Activated CD8-positive, alpha-beta T cell treated with anti-CD3 and anti-CD28 coated beads, Interleukin-2, amount 10 ng/mL, durations not matched to agents 7 days and 5 days (primary cell): ENCODE measurements around the gene CARMIL3. TPM values are rescaled to one million over a fixed set of nuclear protein-coding genes. Genes with fewer than 3 reads are reported as not detected.

ENCODE experiments used
- ATAC-seq: fragments of 150-1000 bp; cut with Tn5 transposase; one replicate; pipeline ENCODE4 v1.10.0; 2021; ENCODE audit warnings: moderate library complexity
- CTCF ChIA-PET: fragments of 350-600 bp; sonication (Branson Sonifier 250); formaldehyde crosslinking; loops from one replicate; lab custom pipeline; 2021; ENCODE audit warnings: antibody characterized with exemption; lab: Charles Lee
- POLR2A ChIA-PET: fragments of 350-600 bp; sonication (Branson Sonifier 250); formaldehyde crosslinking; loops from one replicate; lab custom pipeline; 2021; ENCODE audit warnings: antibody characterized with exemption; lab: Charles Lee
- DNase-seq: peaks from one replicate; pipeline ENCODE4 v3.0.0-alpha.2; 2020
- H3K27ac Mint-ChIP-seq: one replicate; pipeline ENCODE4 v1.8.0; 2021; ENCODE audit warnings: mild to moderate bottlenecking, mixed read lengths
- H3K27me3 Mint-ChIP-seq: one replicate; pipeline ENCODE4 v1.8.0; 2021; ENCODE audit warnings: low read depth, mixed read lengths
- H3K36me3 Mint-ChIP-seq: one replicate; pipeline ENCODE4 v1.8.0; 2021; ENCODE audit warnings: low read depth, mixed read lengths
- H3K4me1 Mint-ChIP-seq: one replicate; pipeline ENCODE4 v1.8.0; 2021; ENCODE audit warnings: low read depth, mixed read lengths
- H3K4me3 Mint-ChIP-seq: one replicate; pipeline ENCODE4 v1.8.0; 2021; ENCODE audit warnings: mild to moderate bottlenecking, mixed read lengths
- H3K9me3 Mint-ChIP-seq: one replicate; pipeline ENCODE4 v1.8.0; 2022; ENCODE audit warnings: mixed read lengths; ENCODE audit not compliant: insufficient read depth
- total RNA-seq, 2 experiments: library from RNA; stranded (reverse); gene quantifications; one replicate each; pipeline ENCODE4 v1.2.3, GENCODE V29; 2021

The CARMIL3 gene
- total RNA-seq, 2 experiments from 2014 or later: 0.86 to 0.95 TPM

DNA sequence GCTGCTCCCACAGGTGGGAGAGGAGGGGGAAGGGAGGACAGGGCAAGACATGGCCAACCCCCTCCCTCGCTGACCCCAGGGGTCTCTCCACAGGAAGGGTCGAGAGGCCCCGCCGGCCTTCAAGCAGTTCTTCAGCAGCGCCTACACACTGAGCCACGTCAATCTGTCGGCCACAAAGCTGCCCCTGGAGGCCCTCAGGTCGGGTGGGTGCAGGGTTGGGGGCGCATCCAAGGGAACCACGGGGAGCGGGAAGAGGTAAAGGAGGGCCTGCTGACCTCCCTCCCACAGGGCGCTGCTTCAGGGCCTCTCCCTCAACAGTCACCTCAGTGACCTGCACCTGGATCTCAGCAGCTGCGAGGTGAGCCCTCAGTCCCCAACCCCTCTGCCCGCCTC, 6.1 kb downstream of the CARMIL3 start:
- Mint-ChIP-seq H3K9me3 (no peaks in the 10 kb centered on the region), H3K4me3 (no peak overlapping the region), H3K27me3 (peaks cover 10% of the 10 kb centered on the region), H3K27ac (peak overlapping the region; percentile 72), H3K36me3 (no peaks in the 10 kb centered on the region), H3K4me1 (peaks cover 15% of the 10 kb centered on the region)
- ChIA-PET POLR2A (interaction anchor here (0.5 to 3.5 kb wide), 13 partner anchors 17 to 185 kb away, joined by 3 to 30 read pairs (median 5); partner anchors contain the start of genes CHMP4A, DCAF11, IRF9 and NRL), CTCF (interaction anchor here (0.6 to 4.8 kb wide), 37 partner anchors 9 to 373 kb away, joined by 3 to 213 read pairs (median 5); partner anchors contain the start of genes CIDEB, CPNE6, DCAF11 and DHRS4L2)
- DNase-seq (no peak), ATAC-seq (peak; percentile 21)

DNA sequence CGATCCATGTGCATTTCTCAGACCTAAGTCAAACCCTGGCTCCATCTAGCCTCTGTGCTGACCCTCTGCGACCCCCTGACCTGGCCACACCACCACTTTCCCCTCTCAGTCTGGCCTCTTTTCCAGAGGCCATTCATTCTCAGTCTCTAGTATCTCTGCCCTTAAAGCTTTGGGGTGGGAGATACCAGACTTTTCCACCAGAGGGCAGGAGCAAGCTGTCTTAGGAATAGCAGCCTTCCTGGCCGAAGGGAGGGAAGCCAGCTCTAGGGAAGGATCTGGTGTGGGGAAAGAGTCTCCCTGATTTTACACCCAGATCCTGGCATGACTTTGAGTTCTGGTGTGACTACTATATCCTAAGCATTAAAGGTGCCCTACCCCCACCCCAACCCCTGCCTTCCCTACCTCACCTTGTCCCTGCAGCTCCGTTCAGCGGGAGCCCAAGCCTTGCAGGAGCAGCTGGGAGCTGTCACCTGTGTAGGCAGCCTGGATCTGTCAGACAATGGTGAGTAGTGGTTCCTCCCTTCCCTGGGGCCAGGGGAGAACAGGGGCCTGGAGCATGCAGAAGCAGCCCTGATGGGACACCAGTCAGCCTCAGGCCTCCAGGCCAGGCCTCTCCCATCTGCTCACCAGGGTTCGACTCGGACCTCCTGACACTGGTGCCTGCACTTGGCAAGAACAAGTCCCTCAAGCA, 6.6 kb downstream of the CARMIL3 start:
- CTCF ChIA-PET: interaction anchor here (0.6 to 4.8 kb wide), 37 partner anchors 8 to 373 kb away, joined by 3 to 213 read pairs (median 5); partner anchors contain the start of genes CIDEB, CPNE6, DCAF11 and DHRS4L2
- ATAC-seq (peak; percentile 75), DNase-seq (peak; percentile 81)
- Mint-ChIP-seq H3K36me3 (no peaks in the 10 kb centered on the region), H3K27ac (peak overlapping the region; percentile 72), H3K27me3 (peaks cover 5% of the 10 kb centered on the region), H3K4me1 (peaks cover 10% of the 10 kb centered on the region), H3K9me3 (no peaks in the 10 kb centered on the region), H3K4me3 (no peak overlapping the region)
- POLR2A ChIA-PET: interaction anchor here (0.7 to 3.5 kb wide), 12 partner anchors 16 to 185 kb away, joined by 3 to 30 read pairs (median 4); partner anchors contain the start of genes CHMP4A, IRF9, PCK2 and PSME1

DNA sequence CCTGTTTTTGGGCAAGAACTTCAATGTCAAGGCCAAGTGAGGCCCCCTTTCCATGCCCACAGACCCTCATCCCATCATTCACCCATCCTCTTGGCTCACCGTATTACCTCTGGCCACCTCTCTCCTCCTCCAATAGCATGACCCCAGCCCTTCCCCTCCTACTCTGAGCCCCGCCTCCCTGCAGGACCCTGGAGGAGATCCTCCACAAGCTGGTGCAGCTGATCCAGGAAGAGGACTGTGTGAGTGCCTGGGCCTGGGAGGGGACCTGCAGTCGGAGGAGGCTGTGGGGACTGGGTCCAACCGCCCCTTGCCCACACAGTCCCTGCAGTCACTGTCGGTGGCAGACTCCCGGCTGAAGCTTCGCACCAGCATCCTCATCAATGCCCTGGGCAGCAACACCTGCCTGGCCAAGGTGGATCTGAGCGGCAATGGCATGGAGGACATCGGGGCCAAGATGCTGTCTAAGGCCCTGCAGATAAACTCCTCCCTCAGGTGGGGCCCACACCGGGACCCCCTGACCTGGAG, 7.2 kb downstream of the CARMIL3 start:
- Mint-ChIP-seq H3K27ac (no peak overlapping the region), H3K4me1 (peaks cover 5% of the 10 kb centered on the region), H3K9me3 (no peaks in the 10 kb centered on the region), H3K36me3 (no peaks in the 10 kb centered on the region), H3K27me3 (peaks cover 2% of the 10 kb centered on the region), H3K4me3 (no peak overlapping the region)
- DNase-seq (no peak), ATAC-seq (no peak)
- ChIA-PET CTCF (interaction anchor here (0.9 to 4.8 kb wide), 30 partner anchors 8 to 372 kb away, joined by 3 to 213 read pairs (median 6); partner anchors contain the start of genes CIDEB, CPNE6, DCAF11 and IRF9), POLR2A (interaction anchor here (0.8 to 3.5 kb wide), 8 partner anchors 16 to 184 kb away, joined by 3 to 30 read pairs (median 5); partner anchors contain the start of genes CHMP4A, IRF9 and PCK2)

DNA sequence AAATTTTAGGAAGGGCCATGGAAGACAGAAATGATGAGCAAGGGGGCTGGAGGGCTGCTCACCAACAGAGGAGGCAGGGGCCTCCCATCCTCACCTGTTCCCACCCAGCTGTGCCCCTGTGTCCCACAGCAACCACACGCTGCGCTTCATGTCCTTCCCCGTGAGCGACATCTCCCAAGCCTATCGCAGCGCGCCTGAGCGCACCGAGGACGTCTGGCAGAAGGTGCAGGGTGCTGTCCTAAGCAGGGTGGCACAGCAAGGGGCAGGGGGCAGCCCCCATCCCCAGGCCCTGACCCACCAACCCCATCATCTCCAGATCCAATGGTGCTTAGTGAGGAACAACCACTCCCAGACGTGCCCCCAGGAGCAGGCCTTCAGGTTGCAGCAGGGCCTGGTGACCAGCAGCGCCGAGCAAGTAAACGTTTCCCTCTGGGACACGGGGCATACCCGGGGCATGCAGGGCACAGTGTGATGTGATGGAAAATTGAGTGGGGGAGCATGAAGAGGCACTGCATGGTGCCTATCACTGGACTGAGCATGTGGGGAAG, 8.1 kb downstream of the CARMIL3 start:
- POLR2A ChIA-PET: interaction anchor here (0.8 kb wide), 1 partner anchor 15 kb away, joined by 3 read pairs; no protein-coding TSS in a partner anchor
- no peaks in the 10 kb centered on the region for H3K36me3 Mint-ChIP-seq
- H3K9me3 Mint-ChIP-seq: no peaks in the 10 kb centered on the region
- H3K27me3 Mint-ChIP-seq: peaks cover 2% of the 10 kb centered on the region
- peaks cover 5% of the 10 kb centered on the region for H3K4me1 Mint-ChIP-seq
- H3K27ac Mint-ChIP-seq: no peak overlapping the region
- CTCF ChIA-PET: interaction anchor here (2.8 to 4.5 kb wide), 4 partner anchors 26 to 48 kb away, joined by 18 to 213 read pairs (median 30); partner anchors contain the start of gene PCK2
- H3K4me3 Mint-ChIP-seq: no peak overlapping the region
- DNase-seq (no peak), ATAC-seq (no peak)

DNA sequence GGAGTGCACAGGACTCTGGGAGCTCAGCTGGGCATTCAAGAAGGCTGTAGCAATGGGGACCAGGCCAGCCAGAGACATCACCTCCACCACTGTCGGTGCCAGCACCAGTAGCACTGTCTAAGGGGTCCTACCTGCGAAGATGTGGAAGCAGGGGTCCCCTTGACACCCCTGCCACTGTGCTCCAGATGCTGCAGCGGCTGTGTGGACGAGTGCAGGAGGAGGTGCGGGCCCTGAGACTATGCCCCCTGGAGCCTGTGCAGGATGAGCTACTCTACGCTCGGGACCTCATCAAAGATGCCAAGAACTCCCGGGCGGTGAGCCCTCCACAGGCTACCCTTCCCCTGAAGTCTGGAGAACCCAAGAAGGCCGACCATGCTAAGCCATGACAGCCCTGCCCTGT, 8.6 kb downstream of the CARMIL3 start:
- no peaks in the 10 kb centered on the region for H3K36me3 Mint-ChIP-seq
- H3K27ac Mint-ChIP-seq: no peak overlapping the region
- peaks cover 2% of the 10 kb centered on the region for H3K27me3 Mint-ChIP-seq
- ATAC-seq (no peak), DNase-seq (no peak)
- peaks cover 5% of the 10 kb centered on the region for H3K4me1 Mint-ChIP-seq
- H3K4me3 Mint-ChIP-seq: no peak overlapping the region
- CTCF ChIA-PET: interaction anchor here (0.9 to 3.4 kb wide), 5 partner anchors 21 to 101 kb away, joined by 4 to 38 read pairs (median 6); partner anchors contain the start of gene IRF9
- POLR2A ChIA-PET: interaction anchor here (1.9 kb wide), 1 partner anchor 54 kb away, joined by 6 read pairs; the partner anchor contains the start of genes DCAF11 and NRL
- no peaks in the 10 kb centered on the region for H3K9me3 Mint-ChIP-seq

DNA sequence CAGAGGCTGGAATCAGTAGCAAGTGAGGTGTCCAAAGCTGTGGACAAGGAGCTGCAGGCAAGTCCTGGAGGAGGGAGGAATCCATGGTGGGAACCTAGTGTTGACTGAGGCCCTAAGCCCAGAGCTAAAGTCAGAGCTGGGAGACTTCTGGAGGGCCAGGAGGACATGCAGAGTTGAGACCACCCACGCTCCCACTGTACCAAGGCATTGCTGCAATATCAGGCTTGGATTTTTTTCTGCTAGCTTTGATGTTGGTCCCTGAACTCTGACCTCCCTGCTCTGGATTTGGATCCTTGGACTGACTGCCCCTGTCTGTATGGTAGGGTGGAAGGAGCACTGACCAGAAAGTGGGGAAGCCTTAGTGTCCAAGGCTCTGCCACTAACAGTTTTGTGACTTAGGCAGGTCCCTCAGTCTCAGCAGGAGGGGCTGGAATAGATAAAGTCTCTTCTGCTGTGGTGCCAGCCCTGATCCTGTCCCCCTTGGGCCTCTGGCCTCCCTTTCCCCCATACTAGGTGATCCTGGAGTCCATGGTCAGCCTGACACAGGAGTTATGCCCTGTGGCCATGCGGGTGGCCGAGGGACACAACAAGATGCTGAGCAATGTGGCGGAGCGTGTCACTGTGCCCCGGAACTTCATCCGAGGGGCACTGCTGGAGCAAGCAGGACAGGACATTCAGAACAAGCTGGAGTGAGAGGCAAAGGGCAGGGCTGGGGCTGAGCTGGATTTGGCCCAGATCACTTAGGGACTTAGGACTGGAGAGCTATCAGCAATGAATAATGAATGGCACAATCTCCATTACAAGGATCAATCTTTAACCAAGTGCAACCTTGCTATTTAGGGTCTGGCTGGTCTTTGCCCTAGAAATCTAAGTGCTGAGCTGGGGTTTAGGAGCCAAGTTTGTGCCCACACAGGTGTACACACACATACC, 9.4 kb downstream of the CARMIL3 start:
- no peak overlapping the region for H3K4me3 Mint-ChIP-seq
- DNase-seq (no peak), ATAC-seq (no peak)
- H3K27ac Mint-ChIP-seq: no peak overlapping the region
- ChIA-PET POLR2A (interaction anchor here (1.2 to 1.9 kb wide), 3 partner anchors 20 to 53 kb away, joined by 4 to 7 read pairs (median 6); partner anchors contain the start of genes DCAF11, NRL and PCK2), CTCF (interaction anchor here (0.6 to 3.4 kb wide), 8 partner anchors 9 to 100 kb away, joined by 3 to 38 read pairs (median 4); partner anchors contain the start of genes CPNE6 and IRF9)
- H3K9me3 Mint-ChIP-seq: no peaks in the 10 kb centered on the region
- H3K4me1 Mint-ChIP-seq: peaks cover 5% of the 10 kb centered on the region
- H3K36me3 Mint-ChIP-seq: no peaks in the 10 kb centered on the region
- H3K27me3 Mint-ChIP-seq: peaks cover 2% of the 10 kb centered on the region

DNA sequence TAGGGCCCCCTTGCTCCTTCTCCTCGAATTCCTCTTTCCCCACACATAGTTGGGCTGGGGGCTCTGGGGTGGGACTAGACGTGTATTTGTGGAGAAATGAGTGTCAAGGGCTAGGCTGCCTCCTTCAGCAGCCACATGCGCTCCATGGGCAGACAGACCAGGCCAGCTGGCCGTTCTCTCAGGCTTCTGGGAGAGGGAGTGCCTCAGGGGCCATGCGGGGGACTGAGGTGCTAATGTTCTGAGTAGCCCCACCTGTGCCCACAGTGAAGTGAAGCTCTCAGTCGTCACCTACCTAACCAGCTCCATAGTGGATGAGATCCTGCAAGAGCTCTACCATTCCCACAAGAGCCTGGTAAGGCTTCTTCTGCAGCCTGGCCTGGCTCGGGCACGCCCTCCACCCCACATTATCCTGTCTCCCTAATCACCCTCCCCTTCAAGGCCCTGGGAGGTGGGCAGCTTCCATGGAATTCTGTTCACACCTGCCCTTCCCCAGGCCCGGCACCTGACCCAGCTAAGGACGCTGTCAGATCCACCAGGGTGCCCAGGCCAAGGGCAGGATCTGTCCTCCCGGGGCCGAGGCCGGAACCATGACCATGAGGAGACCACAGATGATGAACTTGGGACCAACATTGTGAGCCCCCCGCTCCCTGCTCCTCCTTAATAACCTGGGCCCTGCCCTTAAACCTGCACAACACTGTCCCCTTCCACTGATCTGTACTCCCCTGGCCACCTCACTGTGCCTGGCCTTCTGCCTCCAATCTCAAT, 10.6 kb downstream of the CARMIL3 start:
- H3K27ac Mint-ChIP-seq: no peak overlapping the region
- H3K9me3 Mint-ChIP-seq: no peaks in the 10 kb centered on the region
- POLR2A ChIA-PET: interaction anchor here (1.2 to 1.9 kb wide), 3 partner anchors 19 to 52 kb away, joined by 4 to 7 read pairs (median 6); partner anchors contain the start of genes DCAF11, NRL and PCK2
- peaks cover 2% of the 10 kb centered on the region for H3K27me3 Mint-ChIP-seq
- no peak overlapping the region for H3K4me3 Mint-ChIP-seq
- no peak for DNase-seq
- H3K4me1 Mint-ChIP-seq: peaks cover 5% of the 10 kb centered on the region
- no peak for ATAC-seq
- CTCF ChIA-PET: interaction anchor here (0.6 to 3.4 kb wide), 6 partner anchors 8 to 99 kb away, joined by 3 to 38 read pairs (median 6); partner anchors contain the start of genes CPNE6 and IRF9
- no peaks in the 10 kb centered on the region for H3K36me3 Mint-ChIP-seq

DNA sequence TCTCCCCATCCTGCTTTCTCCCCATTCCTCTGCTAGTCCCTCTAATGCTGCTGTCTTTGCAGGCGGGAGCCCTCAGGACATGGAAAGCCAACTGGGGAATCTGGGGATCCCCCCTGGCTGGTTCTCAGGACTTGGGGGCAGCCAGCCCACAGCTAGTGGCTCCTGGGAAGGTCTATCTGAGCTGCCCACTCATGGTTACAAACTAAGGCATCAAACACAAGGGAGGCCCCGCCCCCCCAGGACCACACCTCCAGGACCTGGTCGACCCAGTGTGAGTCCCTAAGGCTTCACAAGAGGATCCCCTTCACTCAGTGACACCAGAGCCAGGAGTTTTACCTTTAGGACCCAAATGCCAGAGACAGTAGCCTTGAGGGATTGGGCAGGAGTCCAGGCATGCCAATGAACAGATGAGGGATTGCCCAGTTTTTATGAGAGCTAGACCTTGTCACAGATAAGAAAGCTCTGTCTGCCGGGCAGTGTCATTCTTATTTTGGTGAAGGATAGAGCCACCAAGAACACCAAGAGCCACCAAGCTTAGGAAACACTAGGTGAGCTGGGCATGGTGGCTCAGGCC, 11.5 kb downstream of the CARMIL3 start:
- Mint-ChIP-seq H3K36me3 (no peaks in the 10 kb centered on the region), H3K9me3 (no peaks in the 10 kb centered on the region), H3K4me3 (no peak overlapping the region), H3K4me1 (peaks cover 3% of the 10 kb centered on the region), H3K27me3 (no peaks in the 10 kb centered on the region), H3K27ac (no peak overlapping the region)
- ChIA-PET CTCF (interaction anchor here (1.0 to 2.0 kb wide), 2 partner anchors 27 to 98 kb away, joined by 3 to 5 read pairs; partner anchors contain the start of gene IRF9), POLR2A (no interaction called here)
- no peak for DNase-seq
- ATAC-seq: no peak

DNA sequence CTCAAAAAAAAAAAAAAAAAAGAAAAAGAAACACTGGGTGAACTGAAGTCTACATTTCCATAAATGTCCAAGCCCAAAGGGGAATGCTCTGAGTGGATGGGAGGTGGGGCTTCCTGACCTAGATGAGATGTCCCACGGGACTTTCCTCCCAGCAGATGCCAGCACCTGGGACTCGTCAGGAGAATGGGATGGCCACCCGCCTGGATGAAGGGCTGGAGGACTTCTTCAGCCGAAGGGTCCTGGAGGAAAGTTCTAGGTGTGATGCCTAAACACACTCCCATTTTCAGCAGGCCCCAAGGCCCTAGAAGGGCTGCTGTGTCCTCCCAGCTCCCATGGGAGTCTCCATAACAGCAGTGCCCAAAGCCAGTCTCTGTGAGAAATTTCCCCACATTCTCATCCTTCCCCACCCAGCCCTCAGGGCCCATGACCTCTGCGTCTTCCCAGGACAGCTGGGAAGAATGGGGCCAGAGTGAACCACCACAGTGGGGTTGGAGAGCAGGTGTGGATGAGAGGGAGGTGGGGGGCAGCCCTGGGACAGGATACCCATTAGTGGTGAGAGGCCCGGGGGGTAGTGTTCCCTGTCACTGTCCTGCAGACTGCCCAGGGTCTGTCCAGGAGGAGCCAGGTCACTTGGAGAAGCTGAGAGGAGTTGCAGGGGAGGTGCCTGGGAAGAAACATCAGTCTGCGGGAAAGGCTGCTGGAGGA, 12.4 kb downstream of the CARMIL3 start:
- no peaks in the 10 kb centered on the region for H3K27me3 Mint-ChIP-seq
- DNase-seq (no peak), ATAC-seq (no peak)
- H3K9me3 Mint-ChIP-seq: no peaks in the 10 kb centered on the region
- H3K4me3 Mint-ChIP-seq: no peak overlapping the region
- no peaks in the 10 kb centered on the region for H3K36me3 Mint-ChIP-seq
- ChIA-PET CTCF (interaction anchor here (1.0 to 2.0 kb wide), 2 partner anchors 26 to 97 kb away, joined by 3 to 5 read pairs; partner anchors contain the start of gene IRF9), POLR2A (interaction anchor here (0.5 kb wide), 1 partner anchor 73 kb away, joined by 3 read pairs; no protein-coding TSS in a partner anchor)
- no peak overlapping the region for H3K27ac Mint-ChIP-seq
- no peaks in the 10 kb centered on the region for H3K4me1 Mint-ChIP-seq
